Endothelial cell of umbilical vein (primary cell): ENCODE measurements around the gene SPAG5. TPM values are rescaled to one million over a fixed set of nuclear protein-coding genes. Genes with fewer than 3 reads are reported as not detected.

Source experiments
- BruUV-seq: library from RNA; stranded (reverse); fragments of 400-500 nt; replicated peaks from 2 replicates; lab custom pipeline; 2021; lab: Mats Ljungman, UMichigan
- CTCF ChIA-PET: fragments of 300-600, 350-600 bp; sonication (Branson Sonifier 250); formaldehyde crosslinking; loops from one replicate; lab custom pipeline; 2021; ENCODE audit warnings: antibody characterized with exemption, inconsistent platforms; lab: Charles Lee
- POLR2A ChIA-PET: fragments of 300-600, 350-600 bp; sonication (Branson Sonifier 250); formaldehyde crosslinking; loops from one replicate; lab custom pipeline; 2021; ENCODE audit warnings: antibody characterized with exemption, inconsistent platforms; lab: Charles Lee
- DNase-seq: peaks from one replicate; pipeline ENCODE4 v3.0.0-alpha.2; 2011; ENCODE audit warnings: low read depth, low spot score
- FAIRE-seq: peaks from 2 replicates; lab custom pipeline; 2011; peaks lifted over from hg19 to GRCh38; lab: Jason Lieb, UNC
- H2AFZ ChIP-seq: 2 replicates; pipeline ENCODE4 v1.6.0; 2012; ENCODE audit warnings: low read depth, low read length, control low read depth, inconsistent platforms
- H3K27ac ChIP-seq: 2 replicates; pipeline ENCODE4 v1.5.1; 2011; ENCODE audit warnings: low read depth, mild to moderate bottlenecking, control low read depth, low read length, moderate library complexity; ENCODE audit not compliant: insufficient read depth
- H3K27me3 ChIP-seq, 2 experiments: 2 replicates each; pipeline versions ENCODE4 v1.6.0 to v1.6.1; 2011; ENCODE audit warnings: low read length in 2 of 2, mixed read lengths in 1 of 2; ENCODE audit not compliant: control insufficient read depth in 2 of 2, insufficient read depth in 2 of 2
- H3K36me3 ChIP-seq, 2 experiments: 2 replicates in 1 of 2; 3 replicates in 1 of 2; pipeline ENCODE4 v1.5.1; 2011; ENCODE audit warnings: low read length in 2 of 2, mild to moderate bottlenecking in 1 of 2, moderate library complexity in 1 of 2; ENCODE audit not compliant: control insufficient read depth in 2 of 2, insufficient read depth in 2 of 2; ENCODE audit errors: extremely low read depth in 1 of 2
- H3K4me1 ChIP-seq: 3 replicates; pipeline ENCODE4 v1.5.1; 2011; ENCODE audit warnings: mild to moderate bottlenecking, low read length; ENCODE audit not compliant: control insufficient read depth, insufficient read depth; ENCODE audit errors: extremely low read depth
- H3K4me2 ChIP-seq: 2 replicates; pipeline ENCODE4 v1.6.1; 2011; ENCODE audit warnings: low read length, control low read depth, mixed read lengths; ENCODE audit not compliant: insufficient read depth
- H3K4me3 ChIP-seq, 3 experiments: fragments of 200-600 bp in 1 of 3; sonication (generic), shearing (Covaris generic) in 1 of 3; replicated peaks in 1 of 3; 2 replicates each; pipeline ENCODE4 v1.5.1; 2011 to 2016; ENCODE audit warnings: control low read depth in 3 of 3, low read length in 3 of 3, mild to moderate bottlenecking in 2 of 3, inconsistent platforms in 1 of 3, low read depth in 1 of 3, moderate library complexity in 1 of 3; ENCODE audit not compliant: insufficient read depth in 1 of 3
- H3K79me2 ChIP-seq: 2 replicates; pipeline ENCODE4 v1.6.0; 2012; ENCODE audit warnings: low read length, inconsistent platforms; ENCODE audit not compliant: control insufficient read depth, insufficient read depth
- H3K9ac ChIP-seq: replicated peaks from 2 replicates; pipeline ENCODE3; 2011; ENCODE audit warnings: low read length, control low read depth; ENCODE audit not compliant: insufficient read depth; ENCODE audit errors: extremely low read depth
- H3K9me1 ChIP-seq: replicated peaks from 3 replicates; pipeline ENCODE4 v1.6.0; 2011; ENCODE audit warnings: mild to moderate bottlenecking, low read length; ENCODE audit not compliant: control insufficient read depth, insufficient read depth; ENCODE audit errors: extremely low read depth
- H3K9me3 ChIP-seq: replicated peaks from 2 replicates; pipeline ENCODE4 v1.5.1; 2012; ENCODE audit warnings: low read length, inconsistent platforms; ENCODE audit not compliant: control insufficient read depth, insufficient read depth
- H4K20me1 ChIP-seq: replicated peaks from 2 replicates; pipeline ENCODE3; 2011; ENCODE audit warnings: mild to moderate bottlenecking, low read length; ENCODE audit not compliant: control insufficient read depth, insufficient read depth; ENCODE audit errors: extremely low read depth
- POLR2A ChIP-seq: IDR thresholded peaks from 2 replicates; pipeline ENCODE4 v1.6.1; 2012; ENCODE audit warnings: low read depth, mild to moderate bottlenecking, control low read depth, low read length
- POLR2AphosphoS5 ChIP-seq: IDR thresholded peaks from 2 replicates; pipeline ENCODE4 v1.6.1; 2012; ENCODE audit warnings: low read depth, mild to moderate bottlenecking, control low read depth, low read length, moderate library complexity; ENCODE audit not compliant: insufficient read depth
- dilution Hi-C: fragments of 300-500 bp; cut with MboI; formaldehyde crosslinking; loops from one replicate; pipeline ENCODE4 v1.15.0; 2019; ENCODE audit warnings: low sequenced_read_pairs; ENCODE audit not compliant: extremely low pct_ligation_motif_present
- intact Hi-C: fragments of 100-400 bp; cut with micrococcal nuclease; formaldehyde crosslinking; loops from one replicate; pipeline ENCODE4 v1.10.0; 2022
- polyA plus RNA-seq, 4 experiments: library from polyadenylated mRNA; depleted of rRNA in 3 of 4; stranded (reverse) in 3 of 4; unstranded in 1 of 4; fragments of >200 nt; gene quantifications; 2 replicates each; pipeline versions ENCODE4 v1.2.1 to v1.2.3, GENCODE V29; 2011 to 2012; ENCODE audit warnings: missing spikeins in 1 of 4
- total RNA-seq: library from RNA; stranded (reverse); gene quantifications from 2 replicates; pipeline ENCODE4 v1.2.3, GENCODE V29; 2021
- TF ChIP-seq, protein P1 (sequence below), 2 donors: IDR thresholded peaks; 1 replicate in 1 of 2; 2 replicates in 1 of 2; pipeline ENCODE4 v1.5.1; 2011; ENCODE audit warnings: low read length in 2 of 2, mild to moderate bottlenecking in 2 of 2, moderate library complexity in 2 of 2, control low read depth in 1 of 2, inconsistent platforms in 1 of 2, low read depth in 1 of 2; ENCODE audit not compliant: insufficient read depth in 1 of 2; ENCODE audit errors: extremely low read depth in 1 of 2

Gene SPAG5
- total and polyA plus RNA-seq, 2 donors (not counting 3 experiments of a cell fraction or from before 2014, with no cell fraction given) = 31.7 to 85.4 TPM

DNA sequence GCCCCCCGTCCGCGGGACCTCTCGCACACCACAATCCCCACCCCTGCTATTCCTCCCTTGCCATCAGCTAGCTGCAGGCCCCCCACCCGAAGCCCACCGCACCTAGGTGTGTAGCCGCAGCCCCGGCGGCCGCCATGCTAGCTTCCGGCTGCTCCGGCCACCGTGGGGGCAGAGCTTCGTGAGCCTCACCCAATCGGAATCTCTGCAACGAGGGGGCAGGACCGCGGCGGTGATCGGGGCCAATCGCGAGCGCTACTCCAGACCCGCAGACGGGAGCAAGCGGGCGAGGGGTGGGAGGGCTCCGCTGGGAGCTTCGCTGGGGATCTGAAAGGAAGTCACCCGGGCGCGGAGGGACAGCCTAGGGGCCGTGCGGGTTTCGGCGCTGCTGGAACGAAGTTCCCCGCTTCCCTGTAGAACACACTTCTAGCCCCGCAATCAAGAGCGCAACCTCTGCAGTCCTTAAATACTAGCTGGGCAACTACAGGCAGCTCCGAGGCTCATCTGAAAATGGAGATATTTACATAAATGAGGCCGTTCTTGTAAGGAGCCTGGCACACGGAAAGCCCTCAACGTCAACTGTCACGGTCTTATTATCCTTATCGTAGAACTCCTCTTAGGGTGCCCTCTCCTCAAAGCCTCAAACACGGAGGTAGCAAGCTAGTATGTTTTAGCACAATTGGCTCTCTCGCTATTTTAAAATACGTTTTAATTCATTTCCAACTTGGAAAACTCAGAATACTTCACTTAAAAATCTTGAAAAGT, 27.3 kb downstream of the SPAG5 start, which contains the start of gene PIGS:
TSS of gene PIGS (minus strand) at position 164 of the 762 bp plus-strand sequence. CDS start at position 136, 28 bp downstream.
- Histone ChIP-seq H3K4me2 (peak within 1 kb of the TSS; percentile 84), H3K9me1 (no peaks in the 10 kb centered on the region), H3K4me1 (peaks cover 10% of the 10 kb centered on the region), H3K36me3 (no peaks in the 10 kb centered on the region), H3K4me3 (peak within 1 kb of the TSS; percentile 52 to 73 (median 64)), H3K9me3 (no peaks in the 10 kb centered on the region), H4K20me1 (no peaks in the 10 kb centered on the region), H3K27ac (peak within 1 kb of the TSS; percentile 15), H3K9ac (peak within 1 kb of the TSS; percentile 62), H3K27me3 (no peaks in the 10 kb centered on the region), H2AFZ (peak within 1 kb of the TSS; percentile 66), H3K79me2 (peaks cover 17% of the 10 kb centered on the region)
- FAIRE-seq = peak; percentile 97
- CTCF ChIA-PET = interaction anchor here (0.9 to 1.8 kb wide), 12 partner anchors 10 to 77 kb away, joined by 3 to 9 read pairs (median 3); no protein-coding TSS in a partner anchor
- peak; percentile 81 for TF ChIP-seq POLR2A
- peak; percentile 53 for TF ChIP-seq POLR2AphosphoS5
- TF ChIP-seq, protein P1, sequence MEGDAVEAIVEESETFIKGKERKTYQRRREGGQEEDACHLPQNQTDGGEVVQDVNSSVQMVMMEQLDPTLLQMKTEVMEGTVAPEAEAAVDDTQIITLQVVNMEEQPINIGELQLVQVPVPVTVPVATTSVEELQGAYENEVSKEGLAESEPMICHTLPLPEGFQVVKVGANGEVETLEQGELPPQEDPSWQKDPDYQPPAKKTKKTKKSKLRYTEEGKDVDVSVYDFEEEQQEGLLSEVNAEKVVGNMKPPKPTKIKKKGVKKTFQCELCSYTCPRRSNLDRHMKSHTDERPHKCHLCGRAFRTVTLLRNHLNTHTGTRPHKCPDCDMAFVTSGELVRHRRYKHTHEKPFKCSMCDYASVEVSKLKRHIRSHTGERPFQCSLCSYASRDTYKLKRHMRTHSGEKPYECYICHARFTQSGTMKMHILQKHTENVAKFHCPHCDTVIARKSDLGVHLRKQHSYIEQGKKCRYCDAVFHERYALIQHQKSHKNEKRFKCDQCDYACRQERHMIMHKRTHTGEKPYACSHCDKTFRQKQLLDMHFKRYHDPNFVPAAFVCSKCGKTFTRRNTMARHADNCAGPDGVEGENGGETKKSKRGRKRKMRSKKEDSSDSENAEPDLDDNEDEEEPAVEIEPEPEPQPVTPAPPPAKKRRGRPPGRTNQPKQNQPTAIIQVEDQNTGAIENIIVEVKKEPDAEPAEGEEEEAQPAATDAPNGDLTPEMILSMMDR (IDR thresholded peaks at IDR 0.05; ENCODE audit: extremely low read depth in 1 of 2, insufficient read depth in 1 of 2, low read depth in 1 of 2, low read length in 2 of 2) = no peak
- POLR2A ChIA-PET = interaction anchor here (1.0 kb wide), 1 partner anchor 26 kb away, joined by 5 read pairs; no protein-coding TSS in a partner anchor
- dilution Hi-C loops = no loop called here
- no TSS peak for BruUV-seq
- intact Hi-C loops = loop anchor here (2.0 kb wide), 1 partner anchor 19 kb away; the partner anchor contains the start of gene UNC119
- peak; percentile 94 for DNase-seq
